ENCODE results near the gene MYOF.

MYOF gene

DNA sequence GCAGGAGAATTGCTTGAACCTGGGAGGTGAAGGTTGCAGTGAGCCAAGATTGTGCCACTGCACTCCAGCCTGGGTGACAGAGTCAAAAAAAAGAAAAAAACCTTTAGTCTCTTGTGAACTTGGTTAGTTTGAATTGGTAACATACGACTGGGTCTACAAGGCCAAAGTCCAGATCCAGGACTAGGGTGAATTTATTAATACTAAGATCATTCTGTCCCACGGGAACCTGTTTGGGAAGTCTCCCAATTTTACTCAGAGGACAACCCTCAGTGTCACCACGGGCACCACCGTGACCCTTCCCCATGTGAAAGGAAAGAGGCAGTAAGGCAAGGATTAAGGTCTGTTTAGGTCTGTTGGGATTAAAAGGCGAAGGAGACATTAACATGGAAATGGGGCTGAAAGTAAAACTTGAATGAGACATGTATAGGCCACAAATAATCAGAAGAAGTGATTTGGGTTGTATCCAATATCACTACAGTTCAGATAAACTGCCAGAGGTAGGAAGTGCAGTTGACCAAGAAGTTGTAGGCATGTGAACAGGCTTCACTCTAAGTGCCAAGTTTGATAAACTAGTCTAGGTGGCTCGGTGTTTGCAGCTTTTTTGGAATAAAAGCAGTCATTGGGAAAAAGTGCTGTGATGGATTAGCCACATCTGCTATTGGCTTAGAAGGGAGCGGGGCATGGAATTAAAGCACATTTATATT lies 30.7 kb downstream of the MYOF start:
- no peak for TF ChIP-seq ZFP3 (CRISPR knock-in tag; IDR thresholded peaks at IDR 0.05)
- no peak for TF ChIP-seq TCF4 (CRISPR knock-in tag; IDR thresholded peaks at IDR 0.05; ENCODE audit: borderline replicate concordance)
- TF ChIP-seq CSRNP3 (CRISPR knock-in tag; IDR thresholded peaks at IDR 0.05): no peak
- no peak for TF ChIP-seq SNAI2 (CRISPR knock-in tag; IDR thresholded peaks at IDR 0.05)
- no peak for TF ChIP-seq BACH2 (CRISPR knock-in tag; IDR thresholded peaks at IDR 0.05; ENCODE audit: borderline replicate concordance)
- TF ChIP-seq ESRRG (CRISPR knock-in tag; IDR thresholded peaks at IDR 0.05): no peak
- TF ChIP-seq, protein P1, sequence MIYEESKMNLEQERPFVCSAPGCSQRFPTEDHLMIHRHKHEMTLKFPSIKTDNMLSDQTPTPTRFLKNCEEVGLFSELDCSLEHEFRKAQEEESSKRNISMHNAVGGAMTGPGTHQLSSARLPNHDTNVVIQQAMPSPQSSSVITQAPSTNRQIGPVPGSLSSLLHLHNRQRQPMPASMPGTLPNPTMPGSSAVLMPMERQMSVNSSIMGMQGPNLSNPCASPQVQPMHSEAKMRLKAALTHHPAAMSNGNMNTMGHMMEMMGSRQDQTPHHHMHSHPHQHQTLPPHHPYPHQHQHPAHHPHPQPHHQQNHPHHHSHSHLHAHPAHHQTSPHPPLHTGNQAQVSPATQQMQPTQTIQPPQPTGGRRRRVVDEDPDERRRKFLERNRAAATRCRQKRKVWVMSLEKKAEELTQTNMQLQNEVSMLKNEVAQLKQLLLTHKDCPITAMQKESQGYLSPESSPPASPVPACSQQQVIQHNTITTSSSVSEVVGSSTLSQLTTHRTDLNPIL (CRISPR knock-in tag; IDR thresholded peaks at IDR 0.05; ENCODE audit: low read depth): no peak
- TF ChIP-seq, protein P2, sequence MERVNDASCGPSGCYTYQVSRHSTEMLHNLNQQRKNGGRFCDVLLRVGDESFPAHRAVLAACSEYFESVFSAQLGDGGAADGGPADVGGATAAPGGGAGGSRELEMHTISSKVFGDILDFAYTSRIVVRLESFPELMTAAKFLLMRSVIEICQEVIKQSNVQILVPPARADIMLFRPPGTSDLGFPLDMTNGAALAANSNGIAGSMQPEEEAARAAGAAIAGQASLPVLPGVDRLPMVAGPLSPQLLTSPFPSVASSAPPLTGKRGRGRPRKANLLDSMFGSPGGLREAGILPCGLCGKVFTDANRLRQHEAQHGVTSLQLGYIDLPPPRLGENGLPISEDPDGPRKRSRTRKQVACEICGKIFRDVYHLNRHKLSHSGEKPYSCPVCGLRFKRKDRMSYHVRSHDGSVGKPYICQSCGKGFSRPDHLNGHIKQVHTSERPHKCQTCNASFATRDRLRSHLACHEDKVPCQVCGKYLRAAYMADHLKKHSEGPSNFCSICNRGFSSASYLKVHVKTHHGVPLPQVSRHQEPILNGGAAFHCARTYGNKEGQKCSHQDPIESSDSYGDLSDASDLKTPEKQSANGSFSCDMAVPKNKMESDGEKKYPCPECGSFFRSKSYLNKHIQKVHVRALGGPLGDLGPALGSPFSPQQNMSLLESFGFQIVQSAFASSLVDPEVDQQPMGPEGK (CRISPR knock-in tag; IDR thresholded peaks at IDR 0.05; ENCODE audit: borderline replicate concordance): no peak
- TF ChIP-seq TOX (CRISPR knock-in tag; IDR thresholded peaks at IDR 0.05; ENCODE audit: borderline replicate concordance): no peak
- no peak for TF ChIP-seq CSDC2 (CRISPR knock-in tag; IDR thresholded peaks at IDR 0.05)
- no peak for TF ChIP-seq POU6F1 (CRISPR knock-in tag; IDR thresholded peaks at IDR 0.05; ENCODE audit: borderline replicate concordance, low read depth)
- no peak for TF ChIP-seq ZNF8 (CRISPR knock-in tag; IDR thresholded peaks at IDR 0.05)
- no peak for TF ChIP-seq ZNF70 (CRISPR knock-in tag; IDR thresholded peaks at IDR 0.05)
- no peak for ATAC-seq

DNA sequence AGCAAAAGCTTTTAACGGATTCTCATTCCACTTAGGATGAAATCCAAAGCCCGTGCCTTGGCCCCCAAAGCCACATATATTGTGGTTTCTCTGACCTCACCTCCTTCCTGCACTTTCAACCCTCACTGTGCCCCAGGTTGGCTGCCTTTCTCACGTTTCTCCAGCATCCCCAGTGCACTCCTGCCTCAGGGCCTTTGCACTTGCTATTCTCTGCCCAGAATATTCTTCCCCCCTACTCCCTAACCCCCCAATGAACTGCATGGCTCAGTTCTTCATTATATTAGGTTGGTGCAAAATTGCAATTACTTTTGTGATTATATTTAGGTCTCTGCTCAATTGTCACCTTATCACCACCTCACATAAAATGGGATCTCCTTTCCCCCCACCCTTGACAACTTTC lies 34.2 kb downstream of the MYOF start:
- ATAC-seq: no peak
- TF ChIP-seq, protein P2 (CRISPR knock-in tag; IDR thresholded peaks at IDR 0.05; ENCODE audit: borderline replicate concordance): no peak
- TF ChIP-seq ESRRG (CRISPR knock-in tag; IDR thresholded peaks at IDR 0.05): no peak
- no peak for TF ChIP-seq ZFP30 (CRISPR knock-in tag; IDR thresholded peaks at IDR 0.05)
- no peak for TF ChIP-seq SNAI2 (CRISPR knock-in tag; IDR thresholded peaks at IDR 0.05)
- no peak for TF ChIP-seq POU6F1 (CRISPR knock-in tag; IDR thresholded peaks at IDR 0.05; ENCODE audit: borderline replicate concordance, low read depth)
- TF ChIP-seq PPARA (CRISPR knock-in tag; IDR thresholded peaks at IDR 0.05; ENCODE audit: borderline replicate concordance): no peak
- TF ChIP-seq GLIS3 (CRISPR knock-in tag; IDR thresholded peaks at IDR 0.05): no peak
- TF ChIP-seq ZNF70 (CRISPR knock-in tag; IDR thresholded peaks at IDR 0.05): no peak
- TF ChIP-seq CSDC2 (CRISPR knock-in tag; IDR thresholded peaks at IDR 0.05): no peak
- TF ChIP-seq ZNF565 (CRISPR knock-in tag; conservative IDR thresholded peaks at IDR 0.05; ENCODE audit: low read depth): no peak
- TF ChIP-seq TCF4 (CRISPR knock-in tag; IDR thresholded peaks at IDR 0.05; ENCODE audit: borderline replicate concordance): no peak
- TF ChIP-seq ARNTL (CRISPR knock-in tag; IDR thresholded peaks at IDR 0.05; ENCODE audit: borderline replicate concordance, low read depth): no peak

GRCh38 chr10:93447019-93447418 lies 35.1 kb downstream of the MYOF start:
- no peak for ATAC-seq
- TF ChIP-seq BACH2 (CRISPR knock-in tag; IDR thresholded peaks at IDR 0.05; ENCODE audit: borderline replicate concordance): no peak
- TF ChIP-seq SNAI2 (CRISPR knock-in tag; IDR thresholded peaks at IDR 0.05): no peak
- TF ChIP-seq OSR1 (CRISPR knock-in tag; IDR thresholded peaks at IDR 0.05): no peak
- 0 out of 2 replicates have a peak, but pooled peaks have one; percentile 27 for TF ChIP-seq ZFP3 (CRISPR knock-in tag; IDR thresholded peaks at IDR 0.05)
- TF ChIP-seq PPARA (CRISPR knock-in tag; IDR thresholded peaks at IDR 0.05; ENCODE audit: borderline replicate concordance): no peak
- no peak for TF ChIP-seq GLIS3 (CRISPR knock-in tag; IDR thresholded peaks at IDR 0.05)

All from SK-N-SH treated with all-trans-retinoic acid at 6 μM for 48 hours (cell line).